ENCODE data around the gene STAG1.
"Not testable (repeated sequence)": the region's sequence is repeated elsewhere in the genome, so short reads cannot be mapped to it uniquely, and the experiment has no call there.

The STAG1 gene

DNA sequence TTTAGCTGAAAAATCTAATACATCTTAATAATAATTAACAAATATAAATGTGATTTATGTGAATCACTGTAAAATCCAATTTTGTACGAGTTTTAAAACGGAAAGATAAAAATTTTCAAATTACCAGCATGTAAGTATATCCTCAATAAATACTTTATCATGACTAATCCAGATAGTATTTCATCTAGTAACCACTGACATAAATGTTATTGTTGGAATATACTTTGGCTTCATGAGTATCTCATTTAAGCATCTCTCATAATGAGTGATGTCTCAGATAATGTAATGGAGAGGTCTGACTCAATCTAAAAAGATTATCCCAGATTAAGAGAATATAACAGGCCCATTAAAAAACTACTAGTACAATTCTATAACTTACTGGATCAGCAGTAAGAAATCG is 216.3 kb downstream of the STAG1 start:
- no peak overlapping the region for H3K4me3 ChIP-seq (ENCODE audit: low read depth, low read length)
- TF ChIP-seq CTCF (IDR thresholded peaks at IDR 0.05; ENCODE audit: borderline replicate concordance, insufficient read depth, low read depth, low read length), result no peak

- TF ChIP-seq CTCF (IDR thresholded peaks at IDR 0.05; ENCODE audit: borderline replicate concordance, insufficient read depth, low read depth, low read length), result no peak
- H3K4me3 ChIP-seq (ENCODE audit: low read depth, low read length), result no peak overlapping the region
Measured at GRCh38 chr3:136532766-136533165, 219.4 kb downstream of the STAG1 start.

- no peak for TF ChIP-seq CTCF (IDR thresholded peaks at IDR 0.05; ENCODE audit: borderline replicate concordance, insufficient read depth, low read depth, low read length)
- H3K4me3 ChIP-seq (ENCODE audit: low read depth, low read length), result no peak overlapping the region
Measured at GRCh38 chr3:136518102-136518501, 234.1 kb downstream of the STAG1 start.

GRCh38 chr3:136516656-136517055 is 235.5 kb downstream of the STAG1 start:
- no peak for TF ChIP-seq CTCF (IDR thresholded peaks at IDR 0.05; ENCODE audit: borderline replicate concordance, insufficient read depth, low read depth, low read length)
- no peak overlapping the region for H3K4me3 ChIP-seq (ENCODE audit: low read depth, low read length)

DNA sequence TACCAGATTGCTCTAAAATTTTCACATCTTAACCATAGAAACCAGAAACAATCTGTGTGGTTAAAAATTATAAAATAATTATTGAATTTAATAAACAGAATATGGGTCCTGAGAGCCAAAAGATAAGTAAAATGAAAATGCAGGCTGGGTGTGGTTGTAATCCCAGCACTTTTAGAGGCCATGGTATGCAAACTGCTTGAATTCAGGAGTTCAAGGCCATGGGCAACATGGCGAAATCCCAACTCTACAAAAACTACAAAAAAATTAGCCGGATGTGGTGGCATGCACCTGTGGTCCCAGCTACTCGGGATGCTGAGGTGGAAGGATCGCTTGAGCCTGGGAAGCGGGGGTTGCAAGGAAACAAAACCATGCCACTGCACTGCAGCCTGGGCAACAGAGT is 236.1 kb downstream of the STAG1 start:
- H3K4me3 ChIP-seq (ENCODE audit: low read depth, low read length), result no peak overlapping the region
- TF ChIP-seq CTCF (IDR thresholded peaks at IDR 0.05; ENCODE audit: borderline replicate concordance, insufficient read depth, low read depth, low read length), result no peak

- not testable (repeated sequence) for H3K4me3 ChIP-seq (ENCODE audit: low read depth, low read length)
Measured at GRCh38 chr3:136514533-136514932, 237.6 kb downstream of the STAG1 start.

GRCh38 chr3:136513367-136513766 is 238.8 kb downstream of the STAG1 start:
- no peak overlapping the region for H3K4me3 ChIP-seq (ENCODE audit: low read depth, low read length)
- no peak for TF ChIP-seq CTCF (IDR thresholded peaks at IDR 0.05; ENCODE audit: borderline replicate concordance, insufficient read depth, low read depth, low read length)

GRCh38 chr3:136512381-136512780 is 239.8 kb downstream of the STAG1 start:
- no peak overlapping the region for H3K4me3 ChIP-seq (ENCODE audit: low read depth, low read length)
- TF ChIP-seq CTCF (IDR thresholded peaks at IDR 0.05; ENCODE audit: borderline replicate concordance, insufficient read depth, low read depth, low read length), result no peak
